Astrocyte (in vitro differentiated cells and primary cell): Measurements from ENCODE around the gene TNPO1.

Experiments
- CTCF ChIP-seq: IDR thresholded peaks from 2 replicates; pipeline ENCODE4 v1.5.1; 2011; ENCODE audit warnings: low read depth, mild to moderate bottlenecking, inconsistent platforms, low read length, moderate library complexity; ENCODE audit not compliant: insufficient read depth
- EZH2 ChIP-seq: IDR thresholded peaks from 2 replicates; pipeline ENCODE4 v1.6.1; 2012; ENCODE audit warnings: mild to moderate bottlenecking, low read length, inconsistent platforms; ENCODE audit not compliant: insufficient read depth

- TF ChIP-seq CTCF (no peak), EZH2 (no peak)
Observed at GRCh38 chr5:72860499-72860898, 44.0 kb downstream of the TNPO1 start.
